Esophagus muscularis mucosa (tissue), 3 donors: Measurements from ENCODE around the gene VPS13D.

ENCODE experiments used
- EP300 ChIP-seq: sonication (generic); formaldehyde crosslinking; IDR thresholded peaks from one replicate; pipeline ENCODE4 v1.6.1; 2017; ENCODE audit warnings: antibody characterized with exemption
- TF ChIP-seq, protein P1 (sequence below), 3 experiments: fragments of 200-600 bp in 2 of 3; fragments of 450-650 bp in 1 of 3; sonication (generic) in 2 of 3; IDR thresholded peaks; one replicate each; pipeline ENCODE4 v1.5.1; 2017 to 2019; ENCODE audit warnings: antibody characterized with exemption in 3 of 3, mild to moderate bottlenecking in 2 of 3, moderate library complexity in 1 of 3

- TF ChIP-seq, protein P1, sequence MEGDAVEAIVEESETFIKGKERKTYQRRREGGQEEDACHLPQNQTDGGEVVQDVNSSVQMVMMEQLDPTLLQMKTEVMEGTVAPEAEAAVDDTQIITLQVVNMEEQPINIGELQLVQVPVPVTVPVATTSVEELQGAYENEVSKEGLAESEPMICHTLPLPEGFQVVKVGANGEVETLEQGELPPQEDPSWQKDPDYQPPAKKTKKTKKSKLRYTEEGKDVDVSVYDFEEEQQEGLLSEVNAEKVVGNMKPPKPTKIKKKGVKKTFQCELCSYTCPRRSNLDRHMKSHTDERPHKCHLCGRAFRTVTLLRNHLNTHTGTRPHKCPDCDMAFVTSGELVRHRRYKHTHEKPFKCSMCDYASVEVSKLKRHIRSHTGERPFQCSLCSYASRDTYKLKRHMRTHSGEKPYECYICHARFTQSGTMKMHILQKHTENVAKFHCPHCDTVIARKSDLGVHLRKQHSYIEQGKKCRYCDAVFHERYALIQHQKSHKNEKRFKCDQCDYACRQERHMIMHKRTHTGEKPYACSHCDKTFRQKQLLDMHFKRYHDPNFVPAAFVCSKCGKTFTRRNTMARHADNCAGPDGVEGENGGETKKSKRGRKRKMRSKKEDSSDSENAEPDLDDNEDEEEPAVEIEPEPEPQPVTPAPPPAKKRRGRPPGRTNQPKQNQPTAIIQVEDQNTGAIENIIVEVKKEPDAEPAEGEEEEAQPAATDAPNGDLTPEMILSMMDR (IDR thresholded peaks at IDR 0.05): no peak
- no peak for TF ChIP-seq EP300
Observed at GRCh38 chr1:12359359-12360133, 129.7 kb downstream of the VPS13D start.
